ENCODE results near the gene FEZ2.

FEZ2 gene

DNA sequence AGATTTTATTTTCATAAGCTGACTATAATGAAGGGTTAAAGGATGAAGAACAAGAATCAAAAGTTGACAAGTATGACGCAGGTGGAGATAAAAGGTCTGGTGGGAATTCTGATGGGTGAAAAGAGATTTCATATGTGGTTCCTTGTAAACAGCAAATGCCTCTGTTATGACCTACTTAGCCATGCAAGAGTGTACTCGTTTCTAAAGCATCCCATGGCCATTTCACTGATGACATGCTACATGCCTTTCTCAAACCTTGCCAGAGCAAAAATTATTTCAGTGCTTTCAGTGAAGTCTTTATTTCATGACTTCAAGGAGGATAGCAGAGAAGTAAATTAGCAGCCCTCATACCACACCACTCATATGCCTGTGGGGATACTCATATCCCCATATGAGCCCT lies 71.7 kb downstream of the FEZ2 start:
- DNase-seq, result no peak

DNA sequence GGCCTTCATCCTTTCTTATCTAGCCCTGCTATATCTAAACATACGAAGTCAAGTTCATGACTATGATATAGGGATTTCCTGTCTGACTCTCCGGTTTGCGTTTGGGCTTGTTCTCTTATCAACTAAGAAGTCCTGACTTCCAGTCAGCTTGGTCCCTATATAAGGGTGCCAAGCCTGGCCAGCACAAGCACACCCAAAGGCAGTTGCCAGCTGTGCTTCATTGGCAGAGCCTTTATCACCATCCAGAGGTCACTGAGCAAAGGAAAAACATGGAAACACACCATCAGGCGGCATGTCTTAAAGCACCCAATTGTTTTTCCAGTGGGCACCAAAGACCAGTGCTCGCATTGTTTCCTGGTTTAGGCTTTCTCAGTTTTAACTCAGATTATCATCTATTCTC lies 72.7 kb downstream of the FEZ2 start:
- DNase-seq, result no peak

DNA sequence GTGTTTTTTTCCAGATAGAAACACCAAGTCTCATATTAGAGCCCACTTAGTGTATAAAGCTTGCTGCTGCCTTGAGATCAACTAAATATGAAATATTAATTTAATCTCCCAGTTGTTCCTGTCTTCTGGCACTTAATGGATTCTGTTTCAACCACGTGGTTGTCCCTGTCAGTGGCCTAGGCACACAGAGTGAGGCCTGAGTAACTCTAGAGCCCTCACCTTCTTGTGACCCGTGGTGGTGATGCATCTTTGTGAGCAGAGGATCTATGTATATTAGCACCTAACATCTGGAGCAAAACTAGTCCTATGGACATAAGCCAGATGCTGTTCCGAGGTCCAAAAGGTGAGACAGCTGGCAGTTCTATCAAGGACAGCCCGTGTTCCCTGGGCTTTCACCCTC lies 74.8 kb downstream of the FEZ2 start:
- no peak for DNase-seq

DNA sequence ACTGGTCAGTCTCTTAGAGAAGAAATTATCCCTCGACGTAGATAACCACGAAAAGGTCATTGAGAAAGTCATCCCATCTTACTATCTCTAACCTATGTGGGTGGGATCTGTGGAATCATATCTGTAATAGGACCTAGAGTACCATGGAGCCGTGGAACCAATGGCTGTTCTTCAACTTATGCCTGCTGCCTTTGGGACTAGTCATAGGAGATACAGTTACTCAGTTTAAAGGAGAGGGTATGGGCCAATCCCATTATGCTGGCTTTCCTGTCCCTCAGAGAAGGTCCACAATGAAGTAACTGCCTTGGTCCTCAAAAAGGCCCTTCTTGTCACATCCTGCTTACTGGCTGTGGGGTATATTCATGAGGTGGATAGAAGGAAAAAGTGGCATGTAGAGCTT lies 77.5 kb downstream of the FEZ2 start:
- DNase-seq, result no peak

DNA sequence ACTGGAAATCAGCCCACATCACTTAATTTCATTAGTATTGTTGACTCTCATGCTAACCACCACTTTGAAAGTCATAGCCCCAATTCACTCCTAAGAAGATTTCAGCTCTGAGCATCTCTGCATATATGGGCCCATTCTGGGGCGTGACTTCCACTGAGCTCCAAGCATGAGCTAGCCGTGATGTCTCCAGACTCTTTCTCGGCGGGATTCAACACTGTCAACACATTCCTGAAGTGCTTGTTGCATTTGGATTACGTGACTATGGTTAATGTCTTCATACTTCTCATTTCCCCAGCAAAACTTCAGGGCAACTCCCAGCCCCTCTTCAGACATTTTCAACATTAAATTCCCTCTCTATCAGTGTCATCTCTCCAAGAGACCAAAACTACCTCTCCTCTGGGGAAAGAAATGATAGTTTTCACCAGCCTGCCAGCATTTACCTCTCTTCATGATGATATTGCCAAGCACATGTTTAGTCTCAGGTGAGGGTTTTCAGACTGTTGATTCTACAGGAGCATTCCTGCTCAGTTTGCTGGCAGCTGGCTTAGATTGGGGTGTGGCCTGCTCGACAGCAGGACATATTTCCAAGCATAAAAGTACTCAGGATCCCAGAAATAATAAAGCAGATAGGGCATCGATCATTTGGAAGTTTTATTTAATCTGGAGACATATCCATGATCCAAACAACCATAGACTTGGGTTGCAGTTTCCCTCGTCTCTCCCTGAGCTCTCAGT lies 81.7 kb downstream of the FEZ2 start:
- DNase-seq, result no peak

DNA sequence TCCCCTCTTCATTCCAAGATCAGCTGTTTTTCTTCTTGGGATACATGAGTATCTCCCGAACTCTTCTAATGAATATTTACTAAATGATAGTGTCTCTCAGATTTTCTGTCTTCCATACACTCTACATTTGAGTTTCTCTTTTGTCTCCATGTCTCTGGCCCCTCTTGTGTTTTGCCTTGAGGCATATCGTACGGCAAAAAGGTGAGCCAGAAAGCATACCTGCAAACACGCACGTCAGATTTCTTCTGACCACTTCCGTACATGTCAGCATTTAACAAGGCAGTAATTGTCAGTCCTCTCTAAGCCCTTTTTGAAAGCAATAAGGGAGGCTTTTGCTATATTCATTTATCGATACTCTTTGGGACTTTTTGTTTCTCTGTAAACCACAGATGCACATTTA lies 82.4 kb downstream of the FEZ2 start:
- DNase-seq, result no peak

DNA sequence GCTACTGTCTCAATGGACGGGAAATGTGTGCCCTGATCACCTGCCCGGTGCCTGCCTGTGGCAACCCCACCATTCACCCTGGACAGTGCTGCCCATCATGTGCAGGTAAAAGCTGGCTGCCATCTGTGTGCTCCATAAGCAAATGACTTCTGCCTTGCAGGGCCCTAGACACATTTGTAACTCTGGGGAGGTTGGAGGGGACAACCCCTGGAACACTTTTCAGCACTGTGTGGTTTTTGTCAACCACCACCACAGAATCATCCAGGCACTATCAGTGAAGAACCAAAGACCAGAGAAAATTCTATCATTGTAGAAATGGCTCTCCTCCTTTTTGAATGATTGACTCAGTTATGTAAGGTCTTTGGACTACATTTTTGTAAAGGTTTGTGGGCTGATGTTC lies 84.3 kb downstream of the FEZ2 start:
- DNase-seq, result no peak

DNA sequence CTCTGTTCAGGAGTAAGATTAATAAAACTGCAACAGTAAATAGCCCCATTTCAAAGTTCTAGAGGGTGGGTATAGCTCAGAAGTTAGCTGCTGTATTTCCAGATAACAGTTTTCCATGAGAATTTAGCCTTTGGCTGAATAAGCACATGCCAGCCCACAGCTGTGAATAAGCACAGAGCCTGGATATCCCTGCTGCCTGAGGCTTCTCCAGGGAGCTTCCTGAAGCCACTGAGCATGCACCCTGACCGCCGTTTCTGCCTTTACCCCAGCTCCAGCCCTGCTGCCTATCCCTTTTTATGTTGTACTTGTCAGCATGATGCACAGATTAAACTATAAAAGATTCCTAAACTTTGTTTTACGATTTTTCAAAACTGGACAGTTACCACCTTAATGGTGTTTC lies 85.3 kb downstream of the FEZ2 start:
- DNase-seq, result no peak

DNA sequence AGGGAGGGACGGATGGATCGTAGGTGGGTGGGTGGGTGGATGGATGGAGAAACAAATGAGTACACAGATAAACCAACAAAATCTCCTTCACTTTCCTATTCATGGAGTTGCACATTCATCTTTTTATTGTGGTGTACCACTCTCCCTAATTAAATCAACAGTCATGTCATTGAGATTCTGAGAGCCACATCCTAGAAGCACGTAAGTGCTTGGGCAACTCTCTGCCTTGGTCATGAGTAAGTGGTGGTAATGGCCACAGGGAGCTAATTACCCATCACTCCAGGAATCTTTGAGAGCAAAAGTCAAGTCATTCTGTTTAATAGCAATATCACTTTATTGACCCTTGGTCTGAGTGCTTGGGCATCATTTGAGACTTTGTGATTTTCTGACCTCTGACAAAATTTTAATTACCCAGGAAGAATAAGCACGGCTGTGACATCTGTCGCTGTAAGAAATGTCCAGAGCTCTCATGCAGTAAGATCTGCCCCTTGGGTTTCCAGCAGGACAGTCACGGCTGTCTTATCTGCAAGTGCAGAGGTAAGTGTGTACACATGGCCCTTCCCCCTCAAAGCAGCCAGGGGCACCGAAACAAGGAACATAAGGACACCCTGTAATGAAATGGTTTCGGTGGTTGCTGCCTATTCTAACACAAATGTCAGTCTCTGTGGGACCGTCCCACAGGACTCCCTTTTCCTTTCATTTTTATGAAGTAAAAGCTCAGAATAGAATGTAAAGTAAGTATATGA lies 85.9 kb downstream of the FEZ2 start:
- no peak for DNase-seq

DNA sequence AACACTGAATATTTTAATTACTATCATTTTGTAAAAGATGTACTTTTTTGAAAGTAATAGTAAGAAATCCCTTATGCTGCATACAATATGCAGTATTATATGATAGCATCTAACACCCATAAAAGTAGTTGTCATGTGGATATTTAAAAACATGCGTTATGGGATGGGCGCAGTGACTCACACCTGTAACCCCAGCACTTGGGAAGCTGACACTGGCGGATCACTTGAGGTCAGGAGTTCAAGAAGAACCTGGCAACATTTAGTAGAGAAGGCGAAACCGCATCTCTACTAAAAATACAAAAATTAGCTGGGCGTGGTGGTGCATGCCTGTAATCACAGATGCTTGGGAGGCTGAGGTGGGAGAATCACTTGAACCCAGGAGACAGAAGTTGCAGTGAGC lies 88.9 kb downstream of the FEZ2 start:
- DNase-seq, result no peak

DNA sequence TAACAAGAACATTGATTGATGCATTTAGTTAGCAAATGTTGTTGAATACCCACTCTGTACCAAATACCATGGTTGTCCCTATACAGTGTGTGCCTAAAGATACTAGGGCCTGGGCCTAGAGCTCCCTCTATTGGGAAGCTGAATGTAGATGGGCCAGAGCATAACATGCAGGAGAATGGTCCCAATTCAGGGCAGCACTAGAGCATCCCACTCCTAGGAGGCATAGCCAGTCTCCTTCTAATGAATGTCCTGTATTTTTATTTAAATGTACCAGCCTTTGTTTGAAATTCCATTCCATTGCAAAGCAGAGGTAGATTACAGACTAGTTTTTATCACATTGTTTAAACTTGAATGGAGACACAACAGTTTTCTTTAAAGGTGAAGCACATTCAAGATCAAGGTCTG lies 90.6 kb downstream of the FEZ2 start:
- DNase-seq, result no peak

All from activated gamma-delta T cell (primary cell).